HCEC 1CT (cell line): ENCODE data around the gene ZNF575.
"Not testable (repeated sequence)": the region's sequence is repeated elsewhere in the genome, so short reads cannot be mapped to it uniquely, and the experiment has no call there.

Experiments
- DNase-seq: peaks from one replicate; pipeline ENCODE4 v3.0.0-alpha.2; 2017

Gene ZNF575

GRCh38 chr19:43512399-43512798 is 20.6 kb upstream of the ZNF575 start:
- not testable (repeated sequence) for DNase-seq

GRCh38 chr19:43518051-43518450 is 14.9 kb upstream of the ZNF575 start:
- no peak for DNase-seq

GRCh38 chr19:43519436-43520088 is 13.4 kb upstream of the ZNF575 start:
- peak; percentile 86 for DNase-seq

GRCh38 chr19:43522929-43523328 is 10.1 kb upstream of the ZNF575 start:
- DNase-seq, result no peak

- not testable (repeated sequence) for DNase-seq
Observed at GRCh38 chr19:43523696-43524095, 9.3 kb upstream of the ZNF575 start.

- peak; percentile 21 for DNase-seq
Observed at GRCh38 chr19:43524922-43525835, 7.8 kb upstream of the ZNF575 start.

- no peak for DNase-seq
Observed at GRCh38 chr19:43525836-43526771, 6.9 kb upstream of the ZNF575 start.

GRCh38 chr19:43526884-43527859 is 5.8 kb upstream of the ZNF575 start, which contains the start of gene ETHE1:
ETHE1 (minus strand) TSS chr19:43527201; CDS start chr19:43527177, 24 bp downstream.
- peak; percentile 63 for DNase-seq

- no peak for DNase-seq
Observed at GRCh38 chr19:43527860-43528622, 4.9 kb upstream of the ZNF575 start.

GRCh38 chr19:43532571-43532961 is 422 bp upstream of the ZNF575 start:
- peak; percentile 18 for DNase-seq

GRCh38 chr19:43533546-43534304 is 737 bp downstream of the ZNF575 start:
- peak; percentile 99 for DNase-seq

GRCh38 chr19:43534305-43534815 is 1.4 kb downstream of the ZNF575 start:
- no peak for DNase-seq

- DNase-seq, result peak; percentile 45
Observed at GRCh38 chr19:43534816-43535761, 2.1 kb downstream of the ZNF575 start.

- no peak for DNase-seq
Observed at GRCh38 chr19:43538922-43539321, 5.9 kb downstream of the ZNF575 start.

GRCh38 chr19:43540381-43540780 is 7.4 kb downstream of the ZNF575 start:
- no peak for DNase-seq

GRCh38 chr19:43541920-43542650 is 9.1 kb downstream of the ZNF575 start:
- no peak for DNase-seq

- DNase-seq, result no peak
Observed at GRCh38 chr19:43544077-43544476, 11.1 kb downstream of the ZNF575 start.

- DNase-seq, result no peak
Observed at GRCh38 chr19:43545276-43545675, 12.3 kb downstream of the ZNF575 start.
